GM12878 (cell line): ENCODE measurements around the gene RYR2. TPM values are rescaled to one million over a fixed set of nuclear protein-coding genes. Genes with fewer than 3 reads are reported as not detected.

Source experiments
- ATAC-seq: fragments of 200-7000 bp; cut with Tn5 transposase; 3 replicates; pipeline ENCODE4 v1.9.1; 2020; ENCODE audit warnings: mild to moderate bottlenecking, moderate library complexity
- BruUV-seq: library from RNA; stranded (reverse); fragments of 400-500 nt; replicated peaks from 2 replicates; lab custom pipeline; 2021; lab: Mats Ljungman, UMichigan
- CTCF ChIA-PET: fragments of 300-600 bp; sonication (Branson Sonifier 250); formaldehyde crosslinking; extraction: SDS; loops from one replicate; lab custom pipeline; 2021; ENCODE audit warnings: inconsistent platforms; lab: Yijun Ruan, JAX
- POLR2A ChIA-PET: fragments of 350-600 bp; formaldehyde crosslinking; extraction: SDS; loops from one replicate; lab custom pipeline; 2021; ENCODE audit warnings: inconsistent platforms; lab: Charles Lee
- RAD21 ChIA-PET: fragments of 300-600 bp; sonication (Branson Sonifier 250); formaldehyde crosslinking; loops from one replicate; lab custom pipeline; 2023; ENCODE audit warnings: antibody characterized with exemption; ENCODE audit not compliant: unreplicated experiment; lab: Charles Lee
- SMC1A ChIA-PET: fragments of 300-600 bp; sonication (Branson Sonifier 250); formaldehyde crosslinking; loops from one replicate; lab custom pipeline; 2023; ENCODE audit not compliant: unreplicated experiment, uncharacterized antibody; lab: Charles Lee
- DNase-seq: peaks from one replicate; pipeline ENCODE4 v3.0.0-alpha.2; 2011; ENCODE audit warnings: low read depth, low spot score
- FAIRE-seq: peaks from 3 replicates; lab custom pipeline; 2011; peaks lifted over from hg19 to GRCh38; lab: Jason Lieb, UNC
- H2AFZ ChIP-seq: 2 replicates; pipeline ENCODE4 v1.6.0; 2011; ENCODE audit warnings: low read depth, low read length, control low read depth; ENCODE audit not compliant: control insufficient read depth
- H3K27ac ChIP-seq: 2 replicates; pipeline ENCODE4 v1.5.1; 2011; ENCODE audit warnings: control low read depth; ENCODE audit not compliant: control insufficient read depth, insufficient read depth
- H3K27me3 ChIP-seq, 2 experiments: replicated peaks in 1 of 2; 2 replicates each; pipeline versions ENCODE4 v1.6.0 to v1.6.1; 2011; ENCODE audit warnings: low read length in 1 of 2; ENCODE audit not compliant: control insufficient read depth in 2 of 2, insufficient read depth in 2 of 2
- H3K36me3 ChIP-seq, 2 experiments: 2 replicates each; pipeline ENCODE4 v1.5.1; 2011; ENCODE audit warnings: low read length in 1 of 2; ENCODE audit not compliant: control insufficient read depth in 2 of 2, insufficient read depth in 2 of 2
- H3K4me1 ChIP-seq: 2 replicates; pipeline ENCODE4 v1.6.1; 2011; ENCODE audit warnings: mild to moderate bottlenecking, low read length, moderate library complexity, mixed read lengths; ENCODE audit not compliant: control insufficient read depth, insufficient read depth
- H3K4me2 ChIP-seq: 2 replicates; pipeline ENCODE4 v1.6.0; 2011; ENCODE audit warnings: control low read depth; ENCODE audit not compliant: control insufficient read depth, insufficient read depth
- H3K4me3 ChIP-seq: fragments of 200-600 bp; sonication (generic); 2 replicates; pipeline ENCODE4 v1.5.1; 2016
- H3K79me2 ChIP-seq: 2 replicates; pipeline ENCODE4 v1.6.0; 2011; ENCODE audit warnings: low read length; ENCODE audit not compliant: control insufficient read depth, insufficient read depth
- H3K9ac ChIP-seq: 2 replicates; pipeline ENCODE4 v1.8.0; 2011; ENCODE audit warnings: low read length, control low read depth, mixed read lengths; ENCODE audit not compliant: control insufficient read depth, insufficient read depth
- H3K9me3 ChIP-seq: replicated peaks from 3 replicates; pipeline ENCODE4 v1.5.1; 2011; ENCODE audit warnings: mild to moderate bottlenecking, low read length; ENCODE audit not compliant: control insufficient read depth, insufficient read depth
- H4K20me1 ChIP-seq: 2 replicates; pipeline ENCODE4 v1.6.0; 2011; ENCODE audit not compliant: control insufficient read depth, insufficient read depth
- BRCA1 ChIP-seq: IDR thresholded peaks from 2 replicates; pipeline ENCODE4 v1.6.1; 2011; ENCODE audit warnings: low read depth, low read length, improper control_type of control experiment
- E2F4 ChIP-seq: IDR thresholded peaks from 2 replicates; pipeline ENCODE4 v1.6.1; 2012; ENCODE audit warnings: low read depth, low read length, improper control_type of control experiment
- E4F1 ChIP-seq: fragments of 450-650 bp; IDR thresholded peaks from 2 replicates; pipeline ENCODE4 v1.6.1; 2018; ENCODE audit warnings: borderline replicate concordance, mild to moderate bottlenecking; ENCODE audit not compliant: partially characterized antibody
- ELK1 ChIP-seq: IDR thresholded peaks from 2 replicates; pipeline ENCODE4 v1.6.1; 2012; ENCODE audit warnings: low read depth, low read length, improper control_type of control experiment
- HDAC6 ChIP-seq: fragments of 200-600 bp; sonication (generic); IDR thresholded peaks from one replicate; pipeline ENCODE4 v1.8.0; 2017; ENCODE audit warnings: antibody characterized with exemption; ENCODE audit not compliant: unreplicated experiment
- IKZF1 ChIP-seq: fragments of 450-650 bp; conservative IDR thresholded peaks from 2 replicates; pipeline ENCODE4 v1.6.1; 2017; ENCODE audit warnings: antibody characterized with exemption, mild to moderate bottlenecking
- IRF4 ChIP-seq: IDR thresholded peaks from 2 replicates; pipeline ENCODE4 v1.6.1; 2011; ENCODE audit warnings: low read depth, low read length
- IRF5 ChIP-seq: fragments of 450-650 bp; IDR thresholded peaks from 2 replicates; pipeline ENCODE4 v1.6.1; 2017; ENCODE audit warnings: borderline replicate concordance
- NR2C1 ChIP-seq: fragments of 450-650 bp; IDR thresholded peaks from 2 replicates; pipeline ENCODE4 v1.6.1; 2017; ENCODE audit warnings: antibody characterized with exemption, mild to moderate bottlenecking, moderate library complexity
- POLR2AphosphoS2 ChIP-seq: IDR thresholded peaks from 2 replicates; pipeline ENCODE4 v1.6.1; 2011; ENCODE audit warnings: low read depth, mild to moderate bottlenecking, low read length, improper control_type of control experiment, moderate library complexity
- SMC3 ChIP-seq: IDR thresholded peaks from 2 replicates; pipeline ENCODE4 v1.6.1; 2011; ENCODE audit warnings: low read length, improper control_type of control experiment, borderline replicate concordance
- STAT1 ChIP-seq: fragments of 450-650 bp; conservative IDR thresholded peaks from 2 replicates; pipeline ENCODE4 v1.6.1; 2014; ENCODE audit warnings: antibody characterized with exemption, mild to moderate bottlenecking
- TBL1XR1 ChIP-seq: IDR thresholded peaks from 2 replicates; pipeline ENCODE4 v1.6.1; 2012; ENCODE audit warnings: low read depth, low read length, improper control_type of control experiment
- TCF12 ChIP-seq: IDR thresholded peaks from 2 replicates; pipeline ENCODE4 v1.6.1; 2011; ENCODE audit warnings: low read depth, mild to moderate bottlenecking, low read length
- TCF7 ChIP-seq: IDR thresholded peaks from 2 replicates; pipeline ENCODE4 v1.6.1; 2014; ENCODE audit warnings: antibody characterized with exemption, borderline replicate concordance
- WRNIP1 ChIP-seq: IDR thresholded peaks from 2 replicates; pipeline ENCODE4 v1.6.1; 2011; ENCODE audit warnings: low read depth, low read length, improper control_type of control experiment, borderline replicate concordance
- ZNF274 ChIP-seq: IDR thresholded peaks from one replicate; pipeline ENCODE4 v1.8.0; 2011; ENCODE audit not compliant: insufficient read length, insufficient read depth
- ZNF384 ChIP-seq: IDR thresholded peaks from 2 replicates; pipeline ENCODE4 v1.6.1; 2012; ENCODE audit warnings: low read depth, mild to moderate bottlenecking, low read length, improper control_type of control experiment, borderline replicate concordance
- ZNF622 ChIP-seq: fragments of 450-650 bp; IDR thresholded peaks from 2 replicates; pipeline ENCODE4 v1.6.1; 2017; ENCODE audit warnings: mild to moderate bottlenecking, inconsistent platforms
- WGBS: methylation state at CpG from one replicate; pipeline ENCODE4 v1.1.6; 2016; ENCODE audit warnings: low lambda C conversion rate; ENCODE audit not compliant: insufficient replicate concordance, insufficient coverage; ENCODE audit errors: missing lambda C conversion rate; 5-methylcytosine and 5-hydroxymethylcytosine counted together
- in situ Hi-C: fragments of 300-500 bp; cut with MboI; formaldehyde crosslinking; loops from 9 replicates; pipeline ENCODE4 v1.14.3; 2018; ENCODE audit warnings: mixed read lengths
- intact Hi-C: fragments of 100-400 bp; cut with micrococcal nuclease; formaldehyde crosslinking; loops from one replicate; pipeline ENCODE4 v1.14.2; 2022; ENCODE audit not compliant: unreplicated experiment
- polyA plus RNA-seq, 11 experiments: library from polyadenylated mRNA; depleted of rRNA in 4 of 11; unstranded in 6 of 11; stranded (reverse) in 5 of 11; fragments of >200 nt; fragmentation: Nextera tagmentation in 4 of 11; fragmentation: Illumina TruSeq in 1 of 11; extraction: Ambion mirVana in 4 of 11; extraction: Trizol in 1 of 11; gene quantifications; 1 replicate in 1 of 11; 2 replicates in 10 of 11; pipeline versions ENCODE4 v1.2.1 to v1.2.3, GENCODE V29; 2011 to 2016; ENCODE audit warnings: inconsistent platforms in 2 of 11, missing spikeins in 2 of 11, low read depth in 1 of 11
- total RNA-seq, 4 experiments: library from RNA; depleted of rRNA in 3 of 4; stranded (reverse); fragments of >200 nt in 3 of 4; fragmentation: Illumina TruSeq in 1 of 4; extraction: Trizol in 1 of 4; gene quantifications; 2 replicates each; pipeline versions ENCODE4 v1.2.1 to v1.2.3, GENCODE V29; 2013 to 2021

Gene RYR2
- total and polyA plus RNA-seq, 10 of the 15 experiments (the other 5 are each of a cell fraction or from before 2014, with no cell fraction given), result 0.01 to 0.04 TPM; not detected in 8

- no peaks in the 10 kb centered on the region for H3K79me2 ChIP-seq
- ChIA-PET RAD21 (no interaction called here), POLR2A (no interaction called here), SMC1A (no interaction called here), CTCF (no interaction called here)
- BruUV-seq, result no TSS peak
- H3K36me3 ChIP-seq, result no peaks in the 10 kb centered on the region
- H2AFZ ChIP-seq, result no peak overlapping the region
- intact Hi-C loops (no loop called here), in situ Hi-C loops (no loop called here)
- no peak overlapping the region for H3K4me2 ChIP-seq
- no peaks in the 10 kb centered on the region for H3K9me3 ChIP-seq
- ATAC-seq (no peak), FAIRE-seq (no peak), DNase-seq (no peak)
- H3K4me1 ChIP-seq, result no peaks in the 10 kb centered on the region
- no peak overlapping the region for H3K27ac ChIP-seq
- WGBS, result 0% methylated on average over 2 of the region's 2 CpGs
- H3K9ac ChIP-seq, result no peak overlapping the region
- TF ChIP-seq BRCA1, result no peak
- TF ChIP-seq POLR2AphosphoS2, result no peak
- TF ChIP-seq ZNF384, result no peak
- no peak for TF ChIP-seq WRNIP1
- no peak for TF ChIP-seq IRF5
- no peak for TF ChIP-seq ZNF274
- no peak for TF ChIP-seq IRF4
- no peak for TF ChIP-seq TCF7
- no peak for TF ChIP-seq TCF12
- TF ChIP-seq TBL1XR1, result no peak
- no peak for TF ChIP-seq SMC3
- no peak for TF ChIP-seq NR2C1
- no peak for TF ChIP-seq ZNF622
- TF ChIP-seq HDAC6, result no peak
- TF ChIP-seq E4F1, result no peak
- TF ChIP-seq E2F4, result no peak
- TF ChIP-seq ELK1, result no peak
- no peak for TF ChIP-seq IKZF1
- no peak for TF ChIP-seq STAT1
- H3K4me3 ChIP-seq, result no peak overlapping the region
- H4K20me1 ChIP-seq, result no peaks in the 10 kb centered on the region
- no peaks in the 10 kb centered on the region for H3K27me3 ChIP-seq
These were observed 251.8 kb downstream of the RYR2 start for GRCh38 chr1:237293804-237294203.
